Loucy (cell line): ENCODE results near the gene COA7.

Experiments
- CTCF ChIP-seq: fragments of 200-600 bp; sonication (generic); conservative IDR thresholded peaks from 2 replicates; pipeline ENCODE4 v1.5.1; 2014; ENCODE audit warnings: mild to moderate bottlenecking, antibody characterized with exemption, low read length
- EZH2phosphoT487 ChIP-seq: fragments of 200-600 bp; IDR thresholded peaks from 2 replicates; pipeline ENCODE4 v1.6.1; 2018; ENCODE audit warnings: antibody characterized with exemption, mild to moderate bottlenecking, moderate library complexity, borderline replicate concordance

- TF ChIP-seq CTCF (no peak), EZH2phosphoT487 (no peak)
These were observed 27.5 kb downstream of the COA7 start for GRCh38 chr1:52670604-52671003.
